Kidney (tissue), 14 donors: ENCODE data around the gene DNAL1. TPM values are rescaled to one million over a fixed set of nuclear protein-coding genes. Genes with fewer than 3 reads are reported as not detected.

Source experiments
- DNase-seq, 5 donors: peaks; one replicate each; pipeline ENCODE4 v3.0.0-alpha.2; 2013 to 2020
- FAIRE-seq: peaks from 2 replicates; lab custom pipeline; 2012; peaks lifted over from hg19 to GRCh38; lab: Jason Lieb, UNC
- H3K27ac ChIP-seq, 2 donors: one replicate each; pipeline ENCODE4 v1.7.0; 2013; ENCODE audit warnings: low read depth in 2 of 2, low read length in 2 of 2, inconsistent platforms in 1 of 2
- H3K27me3 ChIP-seq: one replicate; pipeline ENCODE4 v1.7.1; 2013; ENCODE audit warnings: low read length, inconsistent platforms; ENCODE audit not compliant: control insufficient read depth, insufficient read depth
- H3K36me3 ChIP-seq, 3 donors: one replicate each; pipeline versions ENCODE4 v1.7.0 to v1.7.1; 2013; ENCODE audit warnings: low read length in 3 of 3, control low read depth in 1 of 3, inconsistent platforms in 1 of 3; ENCODE audit not compliant: insufficient read depth in 3 of 3, control insufficient read depth in 2 of 3
- H3K4me1 ChIP-seq, 3 donors: one replicate each; pipeline versions ENCODE4 v1.7.0 to v1.7.1; 2013; ENCODE audit warnings: low read length in 3 of 3, inconsistent platforms in 1 of 3, low read depth in 1 of 3; ENCODE audit not compliant: control insufficient read depth in 2 of 3, insufficient read depth in 2 of 3
- H3K4me3 ChIP-seq, 3 donors: one replicate each; pipeline versions ENCODE4 v1.7.0 to v1.8.1; 2013; ENCODE audit warnings: low read length in 3 of 3, control low read depth in 1 of 3, inconsistent platforms in 1 of 3
- H3K9ac ChIP-seq, 3 donors: one replicate each; pipeline versions ENCODE4 v1.7.0 to v1.7.1; 2013; ENCODE audit warnings: low read length in 3 of 3, control low read depth in 1 of 3, inconsistent platforms in 1 of 3
- H3K9me3 ChIP-seq, 3 donors: one replicate each; pipeline versions ENCODE4 v1.7.0 to v1.7.1; 2013; ENCODE audit warnings: low read length in 3 of 3, control low read depth in 1 of 3, inconsistent platforms in 1 of 3; ENCODE audit not compliant: control insufficient read depth in 2 of 3, insufficient read depth in 1 of 3
- CTCF ChIP-seq: IDR thresholded peaks from 3 replicates; pipeline ENCODE4 v1.5.1; 2012; ENCODE audit warnings: mild to moderate bottlenecking, moderate library complexity, borderline replicate concordance; ENCODE audit not compliant: insufficient read depth; ENCODE audit errors: extremely low read depth
- intact Hi-C: fragments of 100-400 bp; cut with DNase I; formaldehyde crosslinking; loops from one replicate; pipeline ENCODE4 v1.11.1; 2022
- polyA plus RNA-seq: library from polyadenylated mRNA; stranded (reverse); fragments of 350-450 nt; fragmentation: Illumina TruSeq; extraction: RNeasy Lipid Tissue Mini Kit (QIAGEN cat#74804); gene quantifications from one replicate; pipeline ENCODE4 v1.2.3, GENCODE V29; 2014; ENCODE audit warnings: low read depth, low replicate concordance; ENCODE audit not compliant: insufficient read depth
- total RNA-seq: library from RNA; stranded (reverse); fragmentation: NEBNext Ultra II Directional; extraction: Animal tissue kit (Norgen Biotek cat#: 25700); gene quantifications from one replicate; pipeline ENCODE4 v1.2.1, GENCODE V29; 2021
- donor health status: control.
- donor health status: control.
- donor health status: control.
- donor health status: control.
- donor health status: control.
- donor health status: DM: yes; HTN: yes; CAD: no.
- donor health status: Normal renal cell carcinoma (clear cell type).

DNAL1 gene
- total and polyA plus RNA-seq, 2 donors from 2014 or later, result 9.3 to 32.3 TPM

- TF ChIP-seq CTCF, result no peak
- H3K36me3 ChIP-seq, result no peaks in the 10 kb centered on the region
- H3K9me3 ChIP-seq, result no peaks in the 10 kb centered on the region
- no peak for FAIRE-seq
- no peaks in the 10 kb centered on the region for H3K27me3 ChIP-seq
- no peak overlapping the region for H3K9ac ChIP-seq
- intact Hi-C loops, result no loop called here
- DNase-seq, result no peak
- no peak overlapping the region for H3K4me3 ChIP-seq
- H3K4me1 ChIP-seq, result no peaks in the 10 kb centered on the region
- H3K27ac ChIP-seq, result no peak overlapping the region
Observed at GRCh38 chr14:73695082-73695481, 50.3 kb downstream of the DNAL1 start.

- Histone ChIP-seq H3K4me3 (no peak overlapping the region), H3K27me3 (no peaks in the 10 kb centered on the region), H3K36me3 (no peaks in the 10 kb centered on the region), H3K9me3 (no peaks in the 10 kb centered on the region), H3K4me1 (no peaks in the 10 kb centered on the region), H3K27ac (no peak overlapping the region), H3K9ac (no peak overlapping the region)
- TF ChIP-seq CTCF, result no peak
- DNase-seq (no peak), FAIRE-seq (no peak)
- intact Hi-C loops, result no loop called here
Observed at GRCh38 chr14:73695997-73696396, 51.2 kb downstream of the DNAL1 start.

- intact Hi-C loops, result no loop called here
- no peak overlapping the region for H3K27ac ChIP-seq
- H3K4me1 ChIP-seq, result no peaks in the 10 kb centered on the region
- H3K9ac ChIP-seq, result no peak overlapping the region
- no peaks in the 10 kb centered on the region for H3K36me3 ChIP-seq
- no peak for DNase-seq
- FAIRE-seq, result no peak
- no peak for TF ChIP-seq CTCF
- no peaks in the 10 kb centered on the region for H3K9me3 ChIP-seq
- no peaks in the 10 kb centered on the region for H3K27me3 ChIP-seq
- no peak overlapping the region for H3K4me3 ChIP-seq
Observed at GRCh38 chr14:73696466-73697400, 51.9 kb downstream of the DNAL1 start.
